DOHH2 (cell line): Measurements from ENCODE around the gene MLANA.

ENCODE experiments used
- H3F3A ChIP-seq: fragments of 200-600 bp; sonication (generic), shearing (Covaris generic); 2 replicates; pipeline ENCODE4 v1.6.0; 2016; ENCODE audit warnings: antibody characterized with exemption, mild to moderate bottlenecking; ENCODE audit not compliant: control insufficient read depth, insufficient read depth
- H3K27ac ChIP-seq: fragments of 200-600 bp; sonication (generic); 2 replicates; pipeline ENCODE4 v1.5.1; 2014; ENCODE audit warnings: low read depth, mild to moderate bottlenecking, low read length, moderate library complexity
- H3K27me3 ChIP-seq: fragments of 200-600 bp; sonication (generic); 2 replicates; pipeline ENCODE4 v1.6.1; 2014; ENCODE audit warnings: mild to moderate bottlenecking, low read length, mixed read lengths; ENCODE audit not compliant: control insufficient read depth
- H3K36me3 ChIP-seq: fragments of 200-600 bp; sonication (generic); 2 replicates; pipeline ENCODE4 v1.6.1; 2014; ENCODE audit warnings: mild to moderate bottlenecking, low read length, moderate library complexity, mixed read lengths; ENCODE audit not compliant: control insufficient read depth
- H3K4me1 ChIP-seq: fragments of 200-600 bp; sonication (generic); 2 replicates; pipeline ENCODE4 v1.6.1; 2014; ENCODE audit warnings: mild to moderate bottlenecking, low read length, mixed read lengths; ENCODE audit not compliant: control insufficient read depth
- H3K4me2 ChIP-seq: fragments of 200-600 bp; sonication (generic); 2 replicates; pipeline ENCODE4 v1.6.0; 2014; ENCODE audit warnings: mild to moderate bottlenecking, low read length, moderate library complexity
- H3K4me3 ChIP-seq: fragments of 200-600 bp; sonication (generic); 2 replicates; pipeline ENCODE4 v1.5.1; 2014; ENCODE audit warnings: mild to moderate bottlenecking, low read length, mixed read lengths
- H3K79me2 ChIP-seq: fragments of 200-600 bp; sonication (generic); 2 replicates; pipeline ENCODE4 v1.6.1; 2014; ENCODE audit warnings: mild to moderate bottlenecking, low read length, mixed read lengths; ENCODE audit not compliant: control insufficient read depth
- H3K9me2 ChIP-seq: fragments of 200-600 bp; sonication (generic); replicated peaks from 2 replicates; pipeline ENCODE4 v1.6.1; 2014; ENCODE audit warnings: mild to moderate bottlenecking, low read length, mixed read lengths; ENCODE audit not compliant: control insufficient read depth
- H3K9me3 ChIP-seq: fragments of 200-600 bp; sonication (generic); 2 replicates; pipeline ENCODE4 v1.6.1; 2014; ENCODE audit warnings: antibody characterized with exemption, low read length, mixed read lengths; ENCODE audit not compliant: control insufficient read depth, insufficient read depth
- H4K20me1 ChIP-seq: fragments of 200-600 bp; sonication (generic); 2 replicates; pipeline ENCODE4 v1.6.0; 2014; ENCODE audit warnings: low read depth, mild to moderate bottlenecking, antibody characterized with exemption, low read length, moderate library complexity; ENCODE audit not compliant: control insufficient read depth, insufficient read depth
- CTCF ChIP-seq: fragments of 200-600 bp; sonication (generic); IDR thresholded peaks from one replicate; pipeline ENCODE4 v1.5.1; 2014; ENCODE audit warnings: antibody characterized with exemption, mild to moderate bottlenecking, low read depth, low read length; ENCODE audit not compliant: poor library complexity, severe bottlenecking
- EZH2phosphoT487 ChIP-seq: fragments of 200-600 bp; sonication (generic); IDR thresholded peaks from 2 replicates; pipeline ENCODE4 v1.6.1; 2017; ENCODE audit warnings: borderline replicate concordance, mild to moderate bottlenecking, antibody characterized with exemption, low read length, moderate library complexity, mixed read lengths

The MLANA gene

DNA sequence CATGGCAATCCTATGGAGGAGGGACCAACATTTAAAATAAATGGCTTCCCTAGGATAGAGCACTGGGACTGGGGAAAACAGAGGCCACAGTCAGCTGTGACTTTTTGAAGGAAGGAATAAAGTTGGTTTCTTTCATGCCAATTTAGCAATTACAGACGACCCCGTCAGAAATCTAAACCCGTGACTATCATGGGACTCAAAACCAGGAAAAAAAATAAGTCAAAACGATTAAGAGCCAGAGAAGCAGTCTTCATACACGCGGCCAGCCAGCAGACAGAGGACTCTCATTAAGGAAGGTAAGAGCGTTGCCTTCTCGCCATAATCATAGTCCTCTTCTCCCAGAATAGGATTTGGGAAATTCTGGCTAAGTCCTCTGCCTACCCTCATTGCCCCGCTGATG, at the start of gene MLANA:
Gene MLANA (plus strand): TSS at position 249 of the 400 bp plus-strand sequence. CDS start 1,586 bp downstream, outside the sequence.
- Histone ChIP-seq H3K4me3 (no peak within 1 kb of the TSS), H4K20me1 (no peaks in the 10 kb centered on the region), H3K36me3 (no peaks in the 10 kb centered on the region), H3F3A (no peaks in the 10 kb centered on the region), H3K27me3 (peaks cover 29% of the 10 kb centered on the region), H3K9me2 (no peaks in the 10 kb centered on the region), H3K79me2 (no peaks in the 10 kb centered on the region), H3K27ac (no peak within 1 kb of the TSS), H3K4me2 (no peak within 1 kb of the TSS), H3K4me1 (no peaks in the 10 kb centered on the region), H3K9me3 (no peaks in the 10 kb centered on the region)
- TF ChIP-seq CTCF (no peak), EZH2phosphoT487 (no peak)

GRCh38 chr9:5841771-5842573, 48.7 kb upstream of the MLANA start:
- peaks cover 5% of the 10 kb centered on the region; the same call in 1 of the 2 replicates for H3K4me1 ChIP-seq
- H3K36me3 ChIP-seq: no peaks in the 10 kb centered on the region
- no peaks in the 10 kb centered on the region for H3K79me2 ChIP-seq
- no peaks in the 10 kb centered on the region for H3K27me3 ChIP-seq
- no peak overlapping the region for H3K27ac ChIP-seq
- no peak overlapping the region for H3K4me3 ChIP-seq
- no peak for TF ChIP-seq CTCF
- TF ChIP-seq EZH2phosphoT487: no peak
- peaks cover 7% of the 10 kb centered on the region; the same call in 1 of the 2 replicates for H3K9me3 ChIP-seq
- no peaks in the 10 kb centered on the region for H4K20me1 ChIP-seq
- H3K9me2 ChIP-seq: no peaks in the 10 kb centered on the region
- no peak overlapping the region for H3K4me2 ChIP-seq
- no peaks in the 10 kb centered on the region for H3F3A ChIP-seq

DNA sequence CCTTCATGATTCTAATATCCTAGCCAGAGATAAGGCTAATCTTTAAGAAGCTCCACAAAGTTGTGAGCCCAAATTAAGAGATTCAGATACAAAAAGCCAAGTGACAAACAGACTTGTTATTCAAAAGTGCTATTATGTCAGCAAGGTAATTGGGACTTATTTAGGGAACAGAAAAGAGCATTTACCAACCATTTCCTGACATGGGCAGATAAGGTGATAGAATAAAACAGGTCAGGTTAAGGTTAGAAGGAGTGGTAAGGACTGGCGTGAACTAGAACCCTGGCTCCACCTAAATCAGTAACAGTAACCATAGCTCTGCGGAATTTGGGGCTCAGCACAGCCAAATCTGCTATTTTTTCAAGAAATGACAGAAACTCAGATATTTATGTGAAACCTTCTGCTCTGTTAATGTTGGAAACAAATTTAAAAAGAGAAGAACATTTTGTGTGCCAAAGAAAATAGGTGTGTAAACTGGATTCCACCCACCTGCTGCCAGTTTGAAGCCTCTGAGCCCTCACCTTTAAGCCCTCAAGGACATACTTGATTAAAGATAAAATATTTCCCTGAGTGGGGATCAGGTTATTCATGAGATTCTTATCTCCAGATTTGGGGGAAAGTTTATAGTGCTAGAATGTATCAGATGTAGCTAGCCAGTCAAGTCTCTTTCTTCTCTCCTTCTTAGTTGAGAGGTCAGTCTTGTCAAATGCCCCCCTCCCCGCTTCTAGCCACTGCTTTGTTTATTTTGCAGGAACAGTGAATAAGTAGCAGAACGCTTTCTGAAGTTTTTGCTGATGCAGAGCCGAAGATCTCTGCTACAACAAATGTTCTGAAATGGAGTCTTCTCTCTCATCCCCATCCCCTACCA, 47.5 kb upstream of the MLANA start:
- TF ChIP-seq EZH2phosphoT487 (no peak), CTCF (no peak)
- Histone ChIP-seq H3K79me2 (no peaks in the 10 kb centered on the region), H3F3A (no peaks in the 10 kb centered on the region), H3K27me3 (no peaks in the 10 kb centered on the region), H3K9me2 (no peaks in the 10 kb centered on the region), H3K4me2 (no peak overlapping the region), H3K36me3 (no peaks in the 10 kb centered on the region), H3K4me3 (no peak overlapping the region), H3K4me1 (peaks cover 5% of the 10 kb centered on the region; the same call in 1 of the 2 replicates), H3K27ac (no peak overlapping the region), H4K20me1 (no peaks in the 10 kb centered on the region), H3K9me3 (peaks cover 7% of the 10 kb centered on the region; the same call in 1 of the 2 replicates)
